GM18909 (cell line): Measurements from ENCODE around the gene PSMA6.
"Not testable (repeated sequence)": the region's sequence is repeated elsewhere in the genome, so short reads cannot be mapped to it uniquely, and the experiment has no call there.

Experiments
- ATAC-seq: cut with Tn5 transposase; IDR thresholded peaks from one replicate; pipeline ENCODE4 v1.9.1; 2021; ENCODE audit warnings: mild to moderate bottlenecking; ENCODE audit not compliant: unreplicated experiment, poor library complexity

The PSMA6 gene

DNA sequence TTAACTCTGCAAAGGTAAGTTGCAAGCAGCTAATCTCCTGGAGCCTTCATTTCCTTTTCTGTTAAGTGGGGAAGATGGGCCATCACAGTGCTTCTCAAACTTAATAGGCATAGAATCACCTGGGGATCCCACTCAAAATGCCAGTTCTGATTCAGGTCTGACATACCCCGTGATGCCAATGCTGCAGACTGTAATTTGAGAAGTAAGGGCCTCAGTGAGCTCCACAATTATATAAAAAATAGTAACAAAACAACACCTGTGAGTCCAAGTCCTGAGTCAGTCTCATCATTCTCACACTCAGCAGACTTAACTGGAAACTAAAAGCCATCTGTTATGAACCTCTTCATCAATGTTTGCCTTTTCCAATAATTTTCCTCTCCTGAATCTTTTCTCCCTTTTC, 10.8 kb upstream of the PSMA6 start:
- ATAC-seq: no peak

DNA sequence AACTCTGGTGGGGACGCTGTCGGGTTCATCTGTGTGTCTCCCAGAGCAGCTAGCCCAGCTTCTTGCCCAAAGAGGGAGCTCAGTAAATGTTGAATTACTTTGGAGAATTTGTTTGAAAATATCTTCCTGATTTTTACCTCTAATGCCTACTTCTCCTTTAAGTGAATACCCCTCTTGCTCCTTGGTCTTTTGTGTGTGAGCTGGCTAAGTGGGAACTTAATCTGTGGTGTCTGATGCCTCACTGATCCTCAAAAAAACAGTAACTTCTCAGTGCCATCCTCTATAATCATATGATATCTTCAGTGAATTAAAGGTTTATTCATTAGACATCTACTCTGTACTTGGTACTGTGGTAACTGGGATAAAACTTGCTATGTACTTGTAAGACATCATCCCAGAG, 7.7 kb upstream of the PSMA6 start:
- no peak for ATAC-seq

DNA sequence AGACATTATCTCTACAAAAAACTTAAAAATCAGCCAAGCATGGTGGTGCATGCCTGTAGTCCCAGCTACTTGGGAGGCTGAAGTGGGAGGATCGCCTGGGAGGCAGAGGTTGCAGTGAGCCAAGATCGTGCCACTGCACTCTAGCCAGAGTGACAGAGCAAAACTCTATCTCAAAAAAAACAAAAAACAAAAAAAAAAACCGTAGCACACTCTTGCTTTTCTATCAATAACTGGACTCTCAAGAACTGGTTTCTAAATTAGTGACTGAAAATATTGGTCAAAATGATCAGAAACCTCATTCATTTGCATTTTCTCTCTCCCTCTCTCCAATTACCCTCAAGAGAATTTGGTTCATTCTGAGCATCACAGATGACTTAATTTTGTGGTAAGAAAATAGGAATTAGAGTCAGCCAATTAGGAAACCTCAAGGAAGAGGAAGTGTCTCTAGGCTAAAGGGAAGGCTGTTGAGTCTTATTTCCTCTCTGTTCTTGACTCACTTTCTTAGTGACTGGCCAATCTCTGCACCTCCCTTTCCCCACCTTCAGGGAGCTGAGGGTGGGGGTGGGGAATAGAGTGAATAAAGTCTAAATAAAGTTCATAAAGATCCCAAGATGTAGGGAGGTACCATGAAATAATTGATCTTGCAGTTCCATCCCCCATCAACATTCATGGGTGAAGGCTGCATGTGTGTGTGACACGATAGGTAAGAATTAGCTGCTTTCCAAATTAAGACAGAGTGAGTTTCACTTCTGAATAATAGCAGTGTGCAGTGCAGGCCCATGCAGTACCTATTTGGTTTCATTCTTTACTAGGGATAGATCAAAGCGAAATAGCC, 6.8 kb upstream of the PSMA6 start:
- ATAC-seq: peak; percentile 79

DNA sequence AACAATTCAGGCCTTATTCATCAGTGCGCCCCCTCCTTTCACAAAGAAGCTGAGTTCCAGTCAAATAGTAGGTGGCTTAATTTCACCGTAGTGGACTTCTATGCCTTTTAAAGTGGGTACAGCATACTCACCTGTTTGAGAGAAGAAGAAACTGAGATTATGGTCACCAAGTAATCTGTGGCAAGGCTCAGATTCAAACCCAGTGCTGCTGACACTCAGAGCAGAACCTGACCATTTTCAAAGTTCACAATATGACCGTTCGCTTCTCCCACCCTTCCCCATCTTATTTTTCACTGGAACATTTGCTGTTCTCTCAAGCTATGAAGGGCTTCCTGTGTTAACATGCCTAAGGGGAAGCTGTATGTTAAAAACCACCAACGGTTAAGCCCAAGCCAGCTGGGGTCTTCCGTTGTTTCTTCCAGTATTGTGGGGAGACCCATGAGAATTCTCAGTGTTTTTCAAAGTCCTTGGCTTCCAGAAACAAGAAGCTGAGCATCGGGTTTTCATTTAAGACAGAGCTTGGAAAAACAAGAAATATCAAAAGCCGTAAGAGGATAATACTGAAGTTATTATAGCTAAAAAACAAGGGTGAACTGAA, 6.1 kb upstream of the PSMA6 start:
- ATAC-seq: peak; percentile 7

DNA sequence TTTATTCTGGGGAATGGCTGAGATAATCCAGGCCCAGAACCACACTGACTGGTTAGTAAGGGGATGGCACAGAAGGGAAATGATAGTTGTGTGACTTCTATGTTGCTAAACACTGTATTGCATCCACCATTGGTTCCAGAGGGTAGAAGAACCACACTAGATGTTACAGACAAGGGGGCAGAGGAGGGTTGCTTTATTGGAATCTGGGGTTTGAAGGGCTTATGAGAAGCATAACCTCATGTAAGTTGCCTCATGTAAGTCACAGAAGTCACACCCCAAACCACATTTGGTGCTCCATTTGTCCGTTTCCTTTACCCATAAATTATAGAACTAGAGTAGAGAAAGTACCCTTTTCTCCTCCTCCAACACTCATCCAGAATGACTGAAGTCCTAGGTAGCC, 5.5 kb upstream of the PSMA6 start:
- ATAC-seq: no peak

DNA sequence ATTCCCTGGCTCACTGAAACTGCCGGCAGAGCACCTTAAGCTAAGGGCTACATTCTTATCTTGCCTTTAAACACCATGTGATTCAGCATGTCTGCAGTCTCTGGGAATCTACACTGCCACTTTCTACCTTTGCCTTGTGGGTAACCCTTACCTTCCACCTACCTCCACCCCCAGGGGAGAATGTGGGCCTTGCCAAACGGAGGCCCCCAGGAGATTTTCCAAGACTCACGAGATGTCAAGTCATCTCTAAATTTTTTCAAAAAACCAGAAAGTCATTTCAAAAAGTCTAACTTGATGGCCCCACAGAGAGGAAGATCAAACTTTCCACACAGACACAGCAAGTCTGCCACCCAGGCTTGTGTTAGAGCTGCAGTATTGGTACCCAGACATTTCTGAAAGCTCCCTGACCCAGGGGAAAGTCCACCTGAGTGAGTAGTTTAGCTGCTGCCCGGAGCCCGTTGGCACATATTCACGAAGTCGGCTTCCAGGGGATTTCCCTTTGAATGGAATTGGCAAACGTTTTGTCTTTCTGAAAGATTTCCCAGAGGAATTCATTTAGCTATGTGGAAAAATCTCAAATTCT, 4.7 kb upstream of the PSMA6 start:
- no peak for ATAC-seq

DNA sequence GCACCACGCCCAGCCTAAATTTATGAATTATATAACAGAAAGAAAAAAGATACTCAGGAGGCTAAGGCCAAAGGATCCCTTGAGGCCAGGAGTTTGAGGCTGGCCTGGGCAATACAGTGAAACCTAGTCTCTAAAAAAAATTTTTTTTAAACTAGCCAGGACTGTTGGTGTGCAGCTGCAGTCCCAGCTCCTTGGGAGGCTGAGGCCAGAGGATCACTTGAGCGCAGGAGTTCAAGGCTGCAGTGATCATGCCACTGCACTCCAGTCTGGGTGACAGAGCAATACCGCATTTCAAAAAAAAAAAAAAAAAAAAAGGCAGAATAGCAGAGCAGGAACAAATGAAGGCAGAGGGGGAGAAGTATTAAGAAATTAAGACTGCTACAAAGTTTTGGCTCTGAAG, 2.6 kb upstream of the PSMA6 start:
- no peak for ATAC-seq

DNA sequence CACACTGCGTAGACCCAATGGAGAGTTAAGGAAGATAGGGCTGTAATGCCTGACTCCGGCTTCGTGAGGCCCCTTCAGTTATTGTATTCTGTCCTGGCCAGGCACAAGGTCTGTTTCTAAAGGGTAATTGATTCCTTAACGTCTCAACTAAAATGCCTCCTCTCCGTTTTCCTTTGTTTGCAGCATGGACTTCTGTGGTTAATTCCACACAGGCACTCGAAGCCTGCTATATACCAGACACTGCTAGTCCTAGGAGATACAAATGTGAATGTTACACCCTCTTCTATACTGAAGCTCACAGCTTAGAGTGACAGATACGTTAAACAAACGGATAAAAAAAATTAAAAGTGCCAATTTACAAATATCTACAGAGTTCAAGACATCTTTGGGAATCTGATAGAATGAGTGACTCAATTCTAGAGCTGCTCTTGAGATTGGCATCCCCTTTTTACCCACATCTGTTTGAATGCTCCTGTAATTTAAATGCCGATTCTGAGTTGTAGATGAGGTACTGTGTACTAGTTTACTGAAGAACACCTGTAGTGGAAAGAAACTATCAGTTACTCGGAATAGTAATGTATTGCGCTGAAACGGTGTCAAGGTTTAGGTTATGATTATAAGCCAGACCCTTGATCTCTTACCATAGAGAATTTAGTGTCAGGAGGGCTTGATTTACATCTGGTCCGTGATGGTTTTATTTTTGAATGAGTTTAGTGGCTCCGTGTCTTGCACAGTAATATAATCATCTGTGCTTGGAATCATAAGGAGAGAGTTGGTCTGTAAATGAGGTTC, 784 bp downstream of the PSMA6 start:
- peak; percentile 11 for ATAC-seq

DNA sequence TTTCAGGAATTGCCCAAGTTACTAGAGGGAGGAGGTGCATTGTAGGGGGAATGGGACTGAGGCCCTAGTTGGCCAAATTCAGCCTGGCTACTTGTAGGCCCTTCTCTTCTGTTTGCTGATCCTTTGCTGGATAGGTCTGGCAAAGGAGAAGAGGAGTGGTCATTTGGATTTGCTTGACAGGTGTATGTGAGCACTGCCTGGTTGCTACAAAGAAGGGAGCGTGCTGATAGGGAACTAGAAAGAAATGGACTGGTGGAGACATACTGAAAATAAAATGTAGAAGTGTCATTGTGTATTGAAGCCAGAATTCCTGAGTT, 3.6 kb downstream of the PSMA6 start:
- ATAC-seq: no peak

DNA sequence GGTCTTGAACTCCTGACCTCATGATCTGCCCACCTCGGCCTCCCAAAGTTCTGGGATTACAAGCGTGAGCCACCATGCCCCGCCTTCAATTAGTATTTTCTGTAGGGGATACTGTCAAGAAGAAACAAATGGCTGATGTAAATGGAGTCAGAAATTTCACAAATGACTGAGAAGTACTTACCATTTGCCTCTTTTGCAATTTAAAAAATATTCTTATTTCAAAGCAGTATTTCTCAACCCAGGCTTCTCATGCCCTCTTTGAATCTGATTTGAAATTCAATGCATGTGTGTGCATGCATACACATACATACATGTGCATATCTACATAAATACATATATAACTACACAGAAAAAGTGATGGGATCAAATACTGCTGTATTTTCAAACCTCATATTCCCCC, 4.4 kb downstream of the PSMA6 start:
- ATAC-seq: no peak

DNA sequence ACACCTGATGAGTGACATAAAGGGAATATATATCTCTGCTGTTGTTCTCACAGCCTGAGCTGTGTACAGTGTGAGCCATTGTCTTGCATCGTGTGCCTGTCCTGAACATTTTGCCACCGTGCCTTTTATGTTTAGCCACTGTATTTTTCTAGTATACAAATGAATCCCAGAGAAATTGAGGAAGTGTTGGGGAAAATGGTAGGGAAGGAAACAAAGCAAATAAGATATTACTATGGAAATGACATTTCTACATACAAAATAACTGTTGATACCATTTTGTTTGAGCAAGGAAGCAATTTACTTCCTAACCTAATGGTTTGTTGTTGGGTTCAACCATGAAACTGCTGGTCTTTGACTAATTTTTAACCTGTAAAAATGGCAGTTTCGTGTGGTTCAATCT, 5.5 kb downstream of the PSMA6 start:
- no peak for ATAC-seq

DNA sequence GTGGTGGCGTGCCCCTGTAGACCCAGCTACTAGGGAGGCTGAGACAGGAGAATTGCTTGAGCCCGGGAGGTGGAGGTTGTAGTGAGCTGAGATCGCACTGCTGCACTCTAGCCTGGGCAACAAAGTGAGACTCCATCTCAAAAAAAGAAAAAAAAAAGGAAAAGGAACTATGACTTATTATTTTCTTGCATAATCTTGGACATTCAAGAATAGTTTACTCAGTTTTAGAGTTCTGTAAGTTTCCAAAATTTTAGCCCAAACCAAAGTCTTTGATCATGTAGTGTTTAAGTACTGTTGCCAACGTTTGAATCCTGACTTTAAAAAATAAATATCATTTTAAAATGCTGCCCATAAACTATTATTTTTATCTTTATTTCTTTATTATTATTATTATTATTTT, 6.2 kb downstream of the PSMA6 start:
- no peak for ATAC-seq

DNA sequence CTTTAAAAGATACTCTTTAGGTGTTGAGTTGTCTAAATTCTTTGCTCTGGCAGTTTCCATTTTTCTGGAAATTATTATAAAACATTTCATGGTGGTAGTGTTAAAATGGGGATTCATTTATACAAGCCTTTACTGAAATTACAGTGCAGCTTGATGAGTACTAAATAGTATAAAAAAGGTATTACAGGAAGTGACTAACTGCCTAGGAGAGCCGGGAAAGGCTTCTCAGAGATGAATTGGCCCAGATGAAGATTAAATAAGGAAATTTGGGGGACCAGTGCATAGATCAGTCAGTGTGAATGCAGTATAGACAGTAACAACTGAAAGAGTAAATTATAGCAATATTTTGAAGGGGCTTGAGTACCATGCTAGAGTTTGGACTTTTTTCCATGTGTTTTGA, 7.5 kb downstream of the PSMA6 start:
- ATAC-seq: no peak

DNA sequence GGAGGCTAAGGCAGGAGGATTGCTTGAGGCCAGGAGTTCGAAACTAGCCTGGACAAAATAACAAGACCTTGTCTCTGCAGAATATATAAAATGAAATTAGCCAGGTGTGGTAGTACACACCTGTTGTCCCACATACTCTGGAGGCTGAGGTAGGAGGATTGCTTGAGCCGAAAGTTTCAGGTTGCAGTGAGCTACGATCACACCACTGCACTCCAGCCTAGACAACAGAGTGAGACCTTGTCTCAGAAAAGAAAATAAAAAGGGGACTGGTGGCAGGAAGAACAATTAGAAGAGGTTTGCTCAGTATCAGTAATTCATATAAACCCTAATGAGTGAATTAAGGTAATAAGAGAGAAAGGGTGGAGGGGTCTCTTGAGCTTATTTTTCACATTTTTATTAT, 8.0 kb downstream of the PSMA6 start:
- ATAC-seq: no peak

DNA sequence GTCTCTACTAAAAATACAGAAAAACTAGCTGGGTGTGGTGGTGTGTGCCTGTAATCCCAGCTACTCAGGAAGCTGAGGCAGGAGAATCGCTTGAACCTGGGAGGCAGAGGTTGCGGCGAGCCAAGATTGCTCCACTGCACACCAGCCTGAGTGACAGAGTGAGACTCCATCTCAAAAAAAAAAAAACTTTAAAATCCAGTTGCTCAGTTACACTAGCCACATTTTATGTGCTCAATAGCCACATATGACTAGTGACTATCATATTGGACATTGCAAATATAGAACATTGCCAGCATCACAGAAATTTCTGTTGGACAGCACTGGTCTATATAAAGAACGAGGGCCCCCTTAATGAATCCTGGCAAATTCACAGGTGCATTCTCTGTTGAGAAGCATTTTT, 9.2 kb downstream of the PSMA6 start:
- not testable (repeated sequence) for ATAC-seq

DNA sequence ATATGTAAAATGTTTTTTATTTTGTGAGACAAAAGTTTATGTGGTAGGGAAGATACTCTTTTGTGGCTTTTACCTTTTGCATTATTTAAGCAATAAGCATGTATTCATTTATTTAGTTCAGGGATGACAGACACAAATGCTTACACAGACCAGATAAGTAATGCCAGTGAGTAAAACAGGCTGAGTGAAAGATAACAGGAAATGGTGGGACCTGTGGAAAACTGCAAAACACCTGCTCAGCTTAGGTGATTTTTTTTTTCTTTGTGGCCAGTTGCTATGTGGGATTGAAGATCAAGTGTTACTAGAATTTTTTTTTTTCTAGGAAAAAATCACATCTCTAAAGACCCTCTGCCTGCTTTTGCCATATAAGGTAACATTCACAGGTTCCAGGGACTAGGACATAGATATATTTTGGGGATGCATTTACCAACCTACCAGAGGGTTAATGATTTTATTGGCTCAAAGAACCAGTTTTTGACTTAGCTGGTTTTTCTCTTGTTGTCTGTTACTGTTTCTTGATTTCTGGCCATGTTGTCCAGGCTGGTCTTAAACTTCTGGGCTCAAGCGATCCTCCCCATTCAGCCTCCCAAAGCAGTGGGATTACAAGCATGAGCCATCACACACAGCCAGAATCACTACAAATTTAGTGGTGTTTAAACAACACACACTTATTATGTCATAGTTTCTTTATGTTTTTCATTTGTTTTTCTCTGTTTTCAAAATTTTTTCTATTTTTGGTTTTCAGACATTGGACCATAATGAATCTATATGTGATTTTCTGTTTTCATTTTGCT, 9.8 kb downstream of the PSMA6 start:
- ATAC-seq: no peak

DNA sequence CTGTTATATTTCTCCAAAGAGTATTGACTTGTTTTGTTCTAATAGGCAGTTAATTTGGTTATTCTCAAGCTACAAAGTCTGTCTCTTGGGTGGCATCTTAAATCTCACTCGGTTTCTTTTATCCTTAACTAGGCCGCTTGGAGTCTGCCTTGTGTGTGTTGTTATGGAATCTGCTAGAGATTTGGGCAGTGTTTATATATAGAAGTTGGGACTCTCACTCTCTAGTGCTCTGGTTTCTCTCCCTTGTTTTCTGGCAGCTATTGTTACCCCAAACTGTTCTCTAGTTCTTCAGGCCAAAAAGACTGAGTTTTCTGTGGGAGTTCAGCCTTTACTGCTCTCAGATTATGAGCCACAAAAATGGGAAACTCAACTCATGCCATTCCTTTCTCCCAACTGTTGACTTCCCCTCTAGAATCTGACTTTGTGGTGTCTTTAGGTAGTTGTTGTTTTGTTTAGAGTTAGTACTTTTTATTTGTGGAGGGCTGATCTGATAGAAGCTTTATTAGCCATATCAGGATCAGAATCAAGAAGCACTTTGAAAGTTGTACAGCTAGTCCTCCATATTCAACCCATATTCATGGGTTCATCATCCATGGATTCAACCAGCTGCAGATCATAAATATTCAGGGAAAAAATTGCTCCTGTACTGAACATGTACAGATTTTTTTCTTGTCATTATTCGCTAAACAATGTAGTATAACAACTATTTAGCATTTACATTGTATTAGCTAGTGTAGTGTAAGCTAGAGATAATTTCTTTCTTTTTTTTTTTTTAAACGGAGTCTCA, 11.2 kb downstream of the PSMA6 start:
- ATAC-seq: no peak

DNA sequence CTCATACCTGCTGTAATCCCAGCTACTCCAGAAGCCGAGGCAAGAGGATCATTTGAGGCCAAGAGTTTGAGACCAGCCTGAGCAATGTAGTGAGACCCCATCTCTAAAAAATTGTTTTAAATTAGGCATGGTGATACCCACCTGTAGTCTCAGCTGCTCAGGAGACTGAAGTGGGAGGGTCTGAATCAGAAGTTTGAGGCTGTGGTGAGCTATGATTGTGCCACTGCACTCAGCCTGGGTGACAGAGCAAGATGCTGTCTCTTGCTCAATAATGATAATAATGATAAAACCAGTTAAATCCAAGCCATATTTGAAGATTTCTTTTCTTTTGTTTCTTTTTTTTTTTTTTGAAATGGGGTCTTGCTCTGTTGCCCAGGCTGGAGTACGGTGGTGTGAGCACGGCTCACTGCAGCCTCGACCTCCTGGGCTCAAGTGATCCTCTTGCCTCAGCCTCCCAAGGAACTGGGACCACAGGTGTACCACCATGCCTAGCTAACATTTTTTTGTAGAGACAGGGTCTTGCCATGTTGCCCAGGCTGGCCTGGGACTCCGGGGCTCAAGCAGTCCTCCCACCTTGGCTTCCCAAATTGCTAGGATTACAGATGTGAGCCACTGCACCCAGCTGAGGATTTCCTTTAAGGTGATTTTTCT, 12.8 kb downstream of the PSMA6 start:
- ATAC-seq: no peak

DNA sequence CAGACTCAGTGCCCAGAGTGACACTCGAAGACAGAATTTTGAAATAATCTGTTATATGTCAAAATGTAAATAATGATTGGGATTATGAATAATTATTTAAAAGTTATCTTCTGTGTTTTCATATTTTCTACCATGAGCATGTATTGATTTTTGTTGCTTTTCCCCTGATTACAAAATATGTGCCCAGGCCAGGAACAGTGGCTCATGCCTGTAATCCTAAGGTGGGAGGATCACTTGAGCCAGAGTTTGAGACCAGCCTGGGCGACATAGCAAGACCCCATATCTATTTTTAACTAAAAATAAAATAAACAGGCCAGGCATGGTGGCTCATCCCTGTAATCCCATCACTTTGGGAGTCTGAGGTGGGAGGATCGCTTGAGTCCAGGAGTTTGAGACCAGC, 13.5 kb downstream of the PSMA6 start:
- ATAC-seq: no peak
